Sciatic nerve (tissue), 2 donors: ENCODE results near the gene PPP3CA. TPM values are rescaled to one million over a fixed set of nuclear protein-coding genes. Genes with fewer than 3 reads are reported as not detected.

Source experiments
- ATAC-seq: fragments of 200-7000 bp; cut with Tn5 transposase; one replicate; pipeline ENCODE4 v1.9.1; 2020; ENCODE audit warnings: mild to moderate bottlenecking, moderate library complexity
- DNase-seq: peaks from one replicate; pipeline ENCODE4 v3.0.0-alpha.2; 2020; ENCODE audit warnings: low spot score
- intact Hi-C: fragments of 100-400 bp; cut with DNase I; formaldehyde crosslinking; loops from one replicate; pipeline ENCODE4 v1.14.2; 2022
- microRNA-seq: library from miRNA; unstranded; fragments of <30 nt; microRNA quantifications from one replicate; pipeline ENCODE4 v1.2.0, GENCODE V29; 2020
- total RNA-seq: library from RNA; stranded (reverse); fragmentation: NEBNext Ultra II Directional; extraction: Animal tissue kit (Norgen Biotek cat#: 25700); gene quantifications from one replicate; pipeline ENCODE4 v1.2.1, GENCODE V29; 2021
- donor health status: DM: no; HTN: no; CAD: no.
- donor health status: DM: no; HTN: no; CAD: no.

Gene PPP3CA
- total RNA-seq, 1 donor from 2014 or later = 56.8 TPM

DNA sequence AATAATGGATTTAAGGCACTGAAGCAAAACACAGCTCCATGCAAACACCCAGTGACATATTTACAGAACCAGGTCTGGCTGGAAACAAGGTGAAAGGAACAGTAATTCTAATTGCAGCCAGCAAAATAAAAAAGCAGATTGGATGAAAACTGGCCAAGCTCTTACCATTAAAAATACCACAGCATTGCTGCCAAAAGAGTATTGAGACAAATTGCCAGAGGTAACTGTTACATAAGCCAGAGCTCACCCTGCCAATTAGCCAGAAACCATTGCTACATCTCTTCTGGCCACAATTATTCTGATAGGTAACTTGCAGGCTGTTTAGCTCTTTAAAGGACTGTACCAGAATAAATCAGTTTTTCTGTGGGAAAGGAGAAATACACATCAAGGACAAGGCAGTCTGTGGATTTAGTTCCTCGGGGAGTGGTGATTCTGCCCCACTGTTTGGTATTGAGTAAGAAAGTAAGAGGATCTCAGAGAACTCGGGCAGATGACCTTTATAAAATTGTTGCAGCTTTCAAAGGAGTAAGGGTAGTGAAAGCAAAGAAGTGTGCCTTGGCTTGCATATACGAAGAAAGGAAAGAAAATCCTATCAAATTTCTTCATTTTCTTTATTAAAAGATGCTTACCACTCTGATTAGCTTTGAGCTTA is 369.5 kb downstream of the PPP3CA start:
- intact Hi-C loops = no loop called here
- DNase-seq (no peak), ATAC-seq (peak; percentile 50)

DNA sequence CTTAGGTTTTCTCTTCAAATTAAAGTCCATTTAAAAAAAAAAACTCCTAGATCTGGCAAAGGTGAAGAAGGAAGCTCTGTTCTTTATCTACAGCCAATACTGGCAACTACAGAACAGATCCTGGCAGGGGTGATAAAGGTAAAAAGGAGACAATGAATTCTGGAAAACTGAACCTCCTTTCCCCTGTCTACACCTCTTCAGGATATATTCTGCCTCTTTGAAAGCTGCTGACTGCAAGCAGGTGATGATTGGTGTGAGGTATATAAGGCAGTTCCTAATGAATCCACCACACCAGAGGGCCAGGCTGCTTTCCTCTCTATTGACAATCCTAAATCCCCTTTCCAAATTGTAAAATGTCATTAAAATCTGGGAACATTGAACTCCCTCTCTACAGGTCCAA is 370.1 kb downstream of the PPP3CA start:
- intact Hi-C loops = no loop called here
- DNase-seq (no peak), ATAC-seq (no peak)

Small RNA genes lying within 50 kb of the gene (microRNA-seq; reads per million reads assigned to microRNA genes)
- not detected for gene MIR1255A
- not detected for gene MIR8066
